ENCODE data around the gene LRP1B. TPM values are rescaled to one million over a fixed set of nuclear protein-coding genes. Genes with fewer than 3 reads are reported as not detected.

The LRP1B gene
- total RNA-seq, 1 donor from 2014 or later = 8.8 TPM

DNA sequence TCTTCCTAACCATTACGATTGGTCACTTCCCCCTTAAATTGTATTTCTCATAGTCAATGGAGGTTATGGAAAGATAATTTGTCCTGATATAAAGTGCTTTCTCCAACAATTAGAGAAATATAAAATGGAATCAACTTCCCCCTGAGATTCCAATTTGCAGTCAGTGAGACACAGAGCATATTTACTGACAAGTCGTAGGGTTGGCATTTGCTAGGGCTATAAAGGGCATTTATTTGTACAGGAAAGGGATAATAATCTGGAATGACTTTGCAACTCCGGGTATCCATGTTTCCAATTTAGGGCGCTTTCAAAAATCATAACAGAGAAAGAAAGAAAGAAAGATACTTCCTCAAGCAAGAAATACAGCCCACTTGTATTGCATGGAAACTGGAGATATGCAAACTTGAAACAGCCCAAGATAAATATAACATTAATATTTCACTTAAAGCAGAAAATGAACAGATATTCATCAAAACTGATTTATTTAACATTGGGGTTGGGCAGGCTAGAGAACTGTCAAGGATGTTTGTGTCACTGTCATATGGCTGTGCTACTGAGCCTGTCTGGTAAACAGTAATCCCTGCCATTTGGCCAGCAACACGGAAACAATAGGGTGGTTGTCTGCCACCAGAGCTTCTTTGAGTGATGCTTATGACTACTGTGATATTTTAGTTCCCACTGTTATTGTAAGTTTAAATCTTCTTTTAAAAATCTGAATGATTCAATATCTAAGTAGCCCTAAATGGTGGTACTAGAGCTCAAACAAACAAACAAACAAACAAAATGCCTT, 621.8 kb downstream of the LRP1B start:
- no peaks in the 10 kb centered on the region for H3K36me3 ChIP-seq
- H3K4me3 ChIP-seq = no peak overlapping the region
- intact Hi-C loops (cut with DNase I) = no loop called here
- no peaks in the 10 kb centered on the region for H3K9me3 ChIP-seq
- no peaks in the 10 kb centered on the region for H3K27me3 ChIP-seq
- no peaks in the 10 kb centered on the region for H3K4me1 ChIP-seq
- TF ChIP-seq POLR2AphosphoS5 (IDR thresholded peaks at IDR 0.05; ENCODE audit: insufficient read depth in 1 of 2, low read depth in 1 of 2) = no peak
- TF ChIP-seq POLR2A (IDR thresholded peaks at IDR 0.05) = no peak
- TF ChIP-seq, protein P1, sequence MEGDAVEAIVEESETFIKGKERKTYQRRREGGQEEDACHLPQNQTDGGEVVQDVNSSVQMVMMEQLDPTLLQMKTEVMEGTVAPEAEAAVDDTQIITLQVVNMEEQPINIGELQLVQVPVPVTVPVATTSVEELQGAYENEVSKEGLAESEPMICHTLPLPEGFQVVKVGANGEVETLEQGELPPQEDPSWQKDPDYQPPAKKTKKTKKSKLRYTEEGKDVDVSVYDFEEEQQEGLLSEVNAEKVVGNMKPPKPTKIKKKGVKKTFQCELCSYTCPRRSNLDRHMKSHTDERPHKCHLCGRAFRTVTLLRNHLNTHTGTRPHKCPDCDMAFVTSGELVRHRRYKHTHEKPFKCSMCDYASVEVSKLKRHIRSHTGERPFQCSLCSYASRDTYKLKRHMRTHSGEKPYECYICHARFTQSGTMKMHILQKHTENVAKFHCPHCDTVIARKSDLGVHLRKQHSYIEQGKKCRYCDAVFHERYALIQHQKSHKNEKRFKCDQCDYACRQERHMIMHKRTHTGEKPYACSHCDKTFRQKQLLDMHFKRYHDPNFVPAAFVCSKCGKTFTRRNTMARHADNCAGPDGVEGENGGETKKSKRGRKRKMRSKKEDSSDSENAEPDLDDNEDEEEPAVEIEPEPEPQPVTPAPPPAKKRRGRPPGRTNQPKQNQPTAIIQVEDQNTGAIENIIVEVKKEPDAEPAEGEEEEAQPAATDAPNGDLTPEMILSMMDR (IDR thresholded peaks at IDR 0.05) = no peak
- H3K27ac ChIP-seq = no peak overlapping the region
- no peak for DNase-seq (ENCODE audit: extremely low spot score in 2 of 2)

DNA sequence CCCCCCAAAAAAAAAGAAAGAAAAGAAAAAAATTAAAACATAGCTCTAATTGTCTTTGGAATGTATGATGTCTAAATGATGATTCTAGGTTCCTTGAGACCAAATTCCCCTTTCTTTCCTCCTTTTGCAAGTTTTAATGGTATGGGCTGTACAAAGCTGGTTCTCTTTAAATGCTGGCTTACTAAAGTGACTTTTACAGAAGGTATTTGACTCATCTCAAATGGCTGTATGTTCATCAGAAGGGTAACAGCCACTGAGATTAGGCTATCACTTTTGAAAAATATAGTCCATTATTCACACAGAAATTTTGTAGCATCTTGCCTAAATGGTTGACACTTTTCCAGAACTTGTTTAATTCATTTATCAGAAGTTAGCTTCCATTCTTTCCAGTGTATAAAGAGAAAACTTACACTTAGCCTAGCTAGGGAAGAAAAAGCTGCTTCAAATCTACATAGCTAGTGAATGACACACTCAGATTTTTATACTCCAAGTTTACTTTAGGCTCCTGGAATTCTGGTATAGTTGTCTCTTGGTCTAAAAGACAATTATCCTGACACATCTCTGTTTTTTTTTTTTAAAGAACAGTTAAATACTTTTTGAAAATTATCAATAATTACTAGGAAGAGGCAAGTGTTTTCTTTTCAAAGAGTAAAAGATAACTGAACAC, 622.6 kb downstream of the LRP1B start:
- Histone ChIP-seq H3K27me3 (no peaks in the 10 kb centered on the region), H3K27ac (no peak overlapping the region), H3K4me1 (no peaks in the 10 kb centered on the region), H3K9me3 (no peaks in the 10 kb centered on the region), H3K4me3 (no peak overlapping the region), H3K36me3 (no peaks in the 10 kb centered on the region)
- intact Hi-C loops (cut with DNase I) = no loop called here
- TF ChIP-seq POLR2AphosphoS5 (IDR thresholded peaks at IDR 0.05; ENCODE audit: insufficient read depth in 1 of 2, low read depth in 1 of 2) = no peak
- TF ChIP-seq, protein P1 (IDR thresholded peaks at IDR 0.05) = no peak
- no peak for DNase-seq (ENCODE audit: extremely low spot score in 2 of 2)

DNA sequence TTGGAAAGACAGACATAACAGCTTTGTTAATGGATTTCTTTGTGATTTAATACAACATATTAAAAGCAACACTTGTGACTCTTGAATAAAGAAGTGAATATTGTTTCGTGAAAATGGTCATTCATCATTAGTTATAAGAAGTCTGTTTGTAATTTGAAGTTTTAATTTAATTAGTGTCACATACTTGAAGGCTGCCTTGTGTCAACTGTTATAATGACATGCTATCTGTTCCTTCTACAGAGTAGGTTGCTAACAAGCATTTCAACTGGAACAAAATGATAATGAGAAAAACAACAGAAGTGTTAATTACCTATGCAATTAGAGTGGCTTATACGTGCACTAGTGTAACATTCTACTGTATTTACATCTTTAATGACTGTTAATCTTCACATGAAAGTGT, 624.7 kb downstream of the LRP1B start:
- DNase-seq (ENCODE audit: extremely low spot score in 2 of 2) = no peak
- H3K4me3 ChIP-seq = no peak overlapping the region
- no peaks in the 10 kb centered on the region for H3K9me3 ChIP-seq
- no peaks in the 10 kb centered on the region for H3K36me3 ChIP-seq
- H3K27me3 ChIP-seq = no peaks in the 10 kb centered on the region
- H3K4me1 ChIP-seq = no peaks in the 10 kb centered on the region
- intact Hi-C loops (cut with DNase I) = no loop called here
- TF ChIP-seq, protein P1 (IDR thresholded peaks at IDR 0.05) = no peak
- TF ChIP-seq POLR2A (IDR thresholded peaks at IDR 0.05) (no peak), POLR2AphosphoS5 (IDR thresholded peaks at IDR 0.05; ENCODE audit: insufficient read depth in 1 of 2, low read depth in 1 of 2) (no peak)
- H3K27ac ChIP-seq = no peak overlapping the region

DNA sequence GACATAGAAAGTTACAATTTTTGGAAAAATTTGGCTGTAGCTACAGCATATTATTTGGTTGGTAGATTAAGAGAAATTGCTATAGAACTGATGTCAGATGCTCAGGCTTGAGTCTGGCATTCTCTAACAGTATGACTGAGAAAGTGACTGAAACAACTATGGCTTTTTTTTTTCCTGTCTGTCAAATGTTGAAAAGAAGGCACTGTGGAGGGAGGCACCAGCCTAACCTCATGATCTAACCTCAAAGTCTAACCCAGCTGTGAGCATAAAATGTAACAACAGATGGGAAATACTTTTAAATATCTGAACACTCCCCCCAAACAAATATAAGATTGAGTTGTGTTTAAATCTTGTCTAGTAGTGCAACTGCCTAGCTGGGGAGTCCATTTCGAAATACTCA, 629.1 kb downstream of the LRP1B start:
- no peaks in the 10 kb centered on the region for H3K27me3 ChIP-seq
- no peaks in the 10 kb centered on the region for H3K36me3 ChIP-seq
- intact Hi-C loops (cut with DNase I) = no loop called here
- TF ChIP-seq, protein P1 (IDR thresholded peaks at IDR 0.05) = no peak
- no peak for TF ChIP-seq POLR2AphosphoS5 (IDR thresholded peaks at IDR 0.05; ENCODE audit: insufficient read depth in 1 of 2, low read depth in 1 of 2)
- TF ChIP-seq POLR2A (IDR thresholded peaks at IDR 0.05) = no peak
- H3K27ac ChIP-seq = no peak overlapping the region
- no peaks in the 10 kb centered on the region for H3K9me3 ChIP-seq
- H3K4me3 ChIP-seq = no peak overlapping the region
- no peak for DNase-seq (ENCODE audit: extremely low spot score in 2 of 2)
- H3K4me1 ChIP-seq = no peaks in the 10 kb centered on the region

DNA sequence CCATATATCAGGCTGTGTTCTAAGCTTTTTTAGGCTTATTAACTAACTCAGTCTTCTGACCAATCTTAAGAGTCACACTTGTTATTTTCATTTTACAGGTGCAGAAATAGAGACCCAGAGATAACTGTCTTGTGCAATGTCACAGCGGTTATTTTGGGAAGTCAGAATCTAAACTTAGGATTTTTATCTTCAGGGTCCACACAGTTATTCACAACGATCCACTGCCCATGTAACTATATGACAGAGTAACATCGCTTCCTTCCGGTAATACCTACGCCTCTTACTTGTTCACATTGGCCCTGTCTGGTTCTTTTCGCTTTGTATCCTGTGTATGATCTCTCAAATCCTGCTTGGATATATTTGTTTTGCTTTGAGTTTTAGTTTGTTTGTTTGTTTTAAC, 631.7 kb downstream of the LRP1B start:
- intact Hi-C loops (cut with DNase I) = no loop called here
- H3K36me3 ChIP-seq = no peaks in the 10 kb centered on the region
- TF ChIP-seq POLR2A (IDR thresholded peaks at IDR 0.05) (no peak), POLR2AphosphoS5 (IDR thresholded peaks at IDR 0.05; ENCODE audit: insufficient read depth in 1 of 2, low read depth in 1 of 2) (no peak)
- TF ChIP-seq, protein P1 (IDR thresholded peaks at IDR 0.05) = no peak
- DNase-seq (ENCODE audit: extremely low spot score in 2 of 2) = no peak
- no peak overlapping the region for H3K4me3 ChIP-seq
- H3K27me3 ChIP-seq = no peaks in the 10 kb centered on the region
- H3K27ac ChIP-seq = no peak overlapping the region
- H3K4me1 ChIP-seq = no peaks in the 10 kb centered on the region
- H3K9me3 ChIP-seq = no peaks in the 10 kb centered on the region

All from vagina (tissue), 2 donors.